ENCODE results near the gene PLEKHA7.

PLEKHA7 gene

DNA sequence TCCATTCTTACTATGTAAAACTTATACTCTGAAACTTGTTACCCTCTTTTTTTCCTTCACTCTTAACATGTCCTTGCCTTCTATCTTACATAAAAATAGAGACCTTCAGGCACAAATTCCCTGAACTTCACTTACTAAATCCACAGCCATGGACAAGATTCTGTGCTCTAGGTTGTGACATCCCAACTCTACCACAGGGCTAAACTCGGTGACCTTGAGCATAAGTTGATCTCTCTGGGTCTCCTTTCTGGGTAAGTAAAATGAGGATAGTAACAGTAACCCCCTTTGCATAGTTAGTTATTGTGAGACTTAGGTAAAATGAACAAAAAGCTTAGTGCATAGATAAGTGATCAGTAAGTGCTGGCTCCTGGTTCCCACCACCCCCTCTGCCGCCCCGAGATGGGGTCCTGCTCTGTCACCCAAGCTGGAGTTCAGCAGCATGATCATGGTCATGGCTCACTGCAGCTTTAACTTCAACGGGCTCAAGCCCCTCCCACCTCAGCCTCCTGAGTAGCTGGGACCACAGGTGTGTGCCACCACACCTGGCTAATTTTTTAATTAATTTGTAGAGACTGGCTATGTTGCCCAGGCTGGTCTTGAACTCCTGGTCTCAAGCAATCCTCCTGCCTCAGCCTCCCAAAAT, 255.7 kb downstream of the PLEKHA7 start:
- Histone ChIP-seq H3K27me3 (ENCODE audit: insufficient read depth, poor library complexity, severe bottlenecking) (no peaks in the 10 kb centered on the region), H3K4me3 (replicated peaks; ENCODE audit: insufficient read depth, low read length) (no peak overlapping the region), H3K27ac (replicated peaks) (no peak overlapping the region)
- no peak; the same call in 1 of the 2 replicates for TF ChIP-seq POLR2AphosphoS5 (IDR thresholded peaks at IDR 0.05; ENCODE audit: low read depth)
- no peak for TF ChIP-seq SPI1 (IDR thresholded peaks at IDR 0.05; ENCODE audit: borderline replicate concordance, low read depth)
- TF ChIP-seq, protein P1, sequence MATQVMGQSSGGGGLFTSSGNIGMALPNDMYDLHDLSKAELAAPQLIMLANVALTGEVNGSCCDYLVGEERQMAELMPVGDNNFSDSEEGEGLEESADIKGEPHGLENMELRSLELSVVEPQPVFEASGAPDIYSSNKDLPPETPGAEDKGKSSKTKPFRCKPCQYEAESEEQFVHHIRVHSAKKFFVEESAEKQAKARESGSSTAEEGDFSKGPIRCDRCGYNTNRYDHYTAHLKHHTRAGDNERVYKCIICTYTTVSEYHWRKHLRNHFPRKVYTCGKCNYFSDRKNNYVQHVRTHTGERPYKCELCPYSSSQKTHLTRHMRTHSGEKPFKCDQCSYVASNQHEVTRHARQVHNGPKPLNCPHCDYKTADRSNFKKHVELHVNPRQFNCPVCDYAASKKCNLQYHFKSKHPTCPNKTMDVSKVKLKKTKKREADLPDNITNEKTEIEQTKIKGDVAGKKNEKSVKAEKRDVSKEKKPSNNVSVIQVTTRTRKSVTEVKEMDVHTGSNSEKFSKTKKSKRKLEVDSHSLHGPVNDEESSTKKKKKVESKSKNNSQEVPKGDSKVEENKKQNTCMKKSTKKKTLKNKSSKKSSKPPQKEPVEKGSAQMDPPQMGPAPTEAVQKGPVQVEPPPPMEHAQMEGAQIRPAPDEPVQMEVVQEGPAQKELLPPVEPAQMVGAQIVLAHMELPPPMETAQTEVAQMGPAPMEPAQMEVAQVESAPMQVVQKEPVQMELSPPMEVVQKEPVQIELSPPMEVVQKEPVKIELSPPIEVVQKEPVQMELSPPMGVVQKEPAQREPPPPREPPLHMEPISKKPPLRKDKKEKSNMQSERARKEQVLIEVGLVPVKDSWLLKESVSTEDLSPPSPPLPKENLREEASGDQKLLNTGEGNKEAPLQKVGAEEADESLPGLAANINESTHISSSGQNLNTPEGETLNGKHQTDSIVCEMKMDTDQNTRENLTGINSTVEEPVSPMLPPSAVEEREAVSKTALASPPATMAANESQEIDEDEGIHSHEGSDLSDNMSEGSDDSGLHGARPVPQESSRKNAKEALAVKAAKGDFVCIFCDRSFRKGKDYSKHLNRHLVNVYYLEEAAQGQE (IDR thresholded peaks at IDR 0.05; ENCODE audit: insufficient replicate concordance, low read depth), result no peak
- TF ChIP-seq GABPA (IDR thresholded peaks at IDR 0.05; ENCODE audit: low read depth), result no peak
- TF ChIP-seq, protein P2, sequence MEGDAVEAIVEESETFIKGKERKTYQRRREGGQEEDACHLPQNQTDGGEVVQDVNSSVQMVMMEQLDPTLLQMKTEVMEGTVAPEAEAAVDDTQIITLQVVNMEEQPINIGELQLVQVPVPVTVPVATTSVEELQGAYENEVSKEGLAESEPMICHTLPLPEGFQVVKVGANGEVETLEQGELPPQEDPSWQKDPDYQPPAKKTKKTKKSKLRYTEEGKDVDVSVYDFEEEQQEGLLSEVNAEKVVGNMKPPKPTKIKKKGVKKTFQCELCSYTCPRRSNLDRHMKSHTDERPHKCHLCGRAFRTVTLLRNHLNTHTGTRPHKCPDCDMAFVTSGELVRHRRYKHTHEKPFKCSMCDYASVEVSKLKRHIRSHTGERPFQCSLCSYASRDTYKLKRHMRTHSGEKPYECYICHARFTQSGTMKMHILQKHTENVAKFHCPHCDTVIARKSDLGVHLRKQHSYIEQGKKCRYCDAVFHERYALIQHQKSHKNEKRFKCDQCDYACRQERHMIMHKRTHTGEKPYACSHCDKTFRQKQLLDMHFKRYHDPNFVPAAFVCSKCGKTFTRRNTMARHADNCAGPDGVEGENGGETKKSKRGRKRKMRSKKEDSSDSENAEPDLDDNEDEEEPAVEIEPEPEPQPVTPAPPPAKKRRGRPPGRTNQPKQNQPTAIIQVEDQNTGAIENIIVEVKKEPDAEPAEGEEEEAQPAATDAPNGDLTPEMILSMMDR (IDR thresholded peaks at IDR 0.05; ENCODE audit: insufficient read depth, low read length), result no peak
- no peak for DNase-seq (ENCODE audit: low read depth in 1 of 2, low spot score in 1 of 2)

DNA sequence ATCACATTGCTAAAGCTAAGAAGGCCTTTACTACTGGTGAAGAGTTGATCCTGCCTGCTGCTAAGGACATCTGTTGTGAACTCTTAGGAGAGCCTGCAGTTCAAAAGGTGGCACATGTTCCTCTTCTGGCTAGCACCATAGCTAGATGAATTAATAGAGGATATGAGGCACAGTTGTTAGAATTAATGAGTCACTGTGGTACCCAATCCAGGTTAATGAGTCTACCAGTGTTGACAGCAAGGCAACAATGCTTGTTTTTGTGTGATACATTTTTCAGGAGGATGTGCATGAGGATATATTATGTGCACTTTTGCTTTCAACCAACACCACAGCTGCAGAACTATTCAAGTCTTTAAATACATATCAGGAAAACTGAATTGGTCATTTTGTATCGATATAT, 263.8 kb downstream of the PLEKHA7 start:
- Histone ChIP-seq H3K4me3 (replicated peaks; ENCODE audit: insufficient read depth, low read length) (no peak overlapping the region), H3K27me3 (ENCODE audit: insufficient read depth, poor library complexity, severe bottlenecking) (no peaks in the 10 kb centered on the region), H3K27ac (replicated peaks) (no peak overlapping the region)
- TF ChIP-seq GABPA (IDR thresholded peaks at IDR 0.05; ENCODE audit: low read depth), result no peak
- no peak for TF ChIP-seq SPI1 (IDR thresholded peaks at IDR 0.05; ENCODE audit: borderline replicate concordance, low read depth)
- TF ChIP-seq, protein P1 (IDR thresholded peaks at IDR 0.05; ENCODE audit: insufficient replicate concordance, low read depth), result no peak
- no peak for TF ChIP-seq POLR2AphosphoS5 (IDR thresholded peaks at IDR 0.05; ENCODE audit: low read depth)
- TF ChIP-seq, protein P2 (IDR thresholded peaks at IDR 0.05; ENCODE audit: insufficient read depth, low read length), result no peak
- DNase-seq (ENCODE audit: low read depth in 1 of 2, low spot score in 1 of 2), result no peak

DNA sequence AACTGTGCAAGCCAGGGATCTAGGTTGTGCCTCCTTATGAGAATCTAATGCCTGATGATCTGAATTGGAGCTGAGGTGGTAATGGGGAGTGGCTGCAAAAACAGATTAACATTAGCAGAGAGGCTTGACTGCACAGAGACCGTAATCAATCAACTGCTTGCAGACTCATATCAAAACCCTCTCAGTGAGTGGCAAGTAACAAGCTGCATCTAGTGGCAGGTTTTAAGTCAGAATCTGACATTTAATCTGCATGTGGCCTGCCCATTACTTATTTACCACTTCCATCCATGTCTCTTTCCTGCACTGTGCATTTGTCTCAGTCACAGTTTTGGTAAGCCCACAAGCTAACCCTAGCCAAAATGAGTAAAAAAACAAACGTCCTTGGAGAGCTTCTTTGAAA, 264.5 kb downstream of the PLEKHA7 start:
- Histone ChIP-seq H3K27me3 (ENCODE audit: insufficient read depth, poor library complexity, severe bottlenecking) (no peaks in the 10 kb centered on the region), H3K4me3 (replicated peaks; ENCODE audit: insufficient read depth, low read length) (no peak overlapping the region), H3K27ac (replicated peaks) (no peak overlapping the region)
- TF ChIP-seq, protein P1 (IDR thresholded peaks at IDR 0.05; ENCODE audit: insufficient replicate concordance, low read depth), result no peak
- TF ChIP-seq, protein P2 (IDR thresholded peaks at IDR 0.05; ENCODE audit: insufficient read depth, low read length), result no peak
- TF ChIP-seq SPI1 (IDR thresholded peaks at IDR 0.05; ENCODE audit: borderline replicate concordance, low read depth) (no peak), GABPA (IDR thresholded peaks at IDR 0.05; ENCODE audit: low read depth) (no peak), POLR2AphosphoS5 (IDR thresholded peaks at IDR 0.05; ENCODE audit: low read depth) (no peak)
- DNase-seq (ENCODE audit: low read depth in 1 of 2, low spot score in 1 of 2), result no peak
